Ovary (tissue), 9 donors: Measurements from ENCODE around the gene TBC1D1. TPM values are rescaled to one million over a fixed set of nuclear protein-coding genes. Genes with fewer than 3 reads are reported as not detected.

ENCODE experiments used
- DNase-seq, 5 donors: peaks; one replicate each; pipeline ENCODE4 v3.0.0-alpha.2; 2019 to 2020
- H3K27ac ChIP-seq, 2 donors: fragments of 200-600 bp; one replicate each; pipeline versions ENCODE4 v1.5.1 to v1.8.0; 2019 to 2022
- H3K27me3 ChIP-seq: fragments of 200-600 bp; one replicate; pipeline ENCODE4 v1.8.0; 2022
- H3K36me3 ChIP-seq: fragments of 200-600 bp; sonication (generic); one replicate; pipeline ENCODE4 v1.5.1; 2019
- H3K4me1 ChIP-seq: one replicate; pipeline ENCODE4 v1.8.1; 2013; ENCODE audit warnings: mild to moderate bottlenecking, moderate library complexity; ENCODE audit not compliant: insufficient read depth
- H3K4me3 ChIP-seq: fragments of 200-600 bp; sonication (generic); one replicate; pipeline ENCODE4 v1.5.1; 2017
- H3K9me3 ChIP-seq, 2 donors: fragments of 200-600 bp in 1 of 2; sonication (generic) in 1 of 2; one replicate each; pipeline versions ENCODE4 v1.5.1 to v1.8.1; 2013 to 2019; ENCODE audit warnings: mild to moderate bottlenecking in 1 of 2, moderate library complexity in 1 of 2
- CTCF ChIP-seq, 3 donors: fragments of 450-650 bp in 2 of 3; fragments of 200-600 bp in 1 of 3; IDR thresholded peaks; one replicate each; pipeline versions ENCODE4 v1.5.1 to v1.8.0; 2016 to 2022; ENCODE audit warnings: antibody characterized with exemption in 3 of 3, mild to moderate bottlenecking in 1 of 3
- EP300 ChIP-seq: sonication (generic); formaldehyde crosslinking; IDR thresholded peaks from one replicate; pipeline ENCODE4 v1.6.1; 2017; ENCODE audit warnings: antibody characterized with exemption
- POLR2A ChIP-seq: fragments of 450-650 bp; IDR thresholded peaks from one replicate; pipeline ENCODE4 v1.6.1; 2017; ENCODE audit warnings: antibody characterized with exemption, mild to moderate bottlenecking, moderate library complexity
- WGBS, 3 donors: extraction: QIAGEN DNeasy Blood & Tissue Kit in 1 of 3; methylation state at CpG; one replicate each; pipeline versions ENCODE4 v1.1.5 to v1.1.7; 2013 to 2017; 5-methylcytosine and 5-hydroxymethylcytosine counted together
- intact Hi-C, 4 donors: fragments of 100-400 bp; cut with DNase I; formaldehyde crosslinking; loops; one replicate each; pipeline versions ENCODE4 v1.11.0 to v1.15.1; 2022 to 2023
- polyA plus RNA-seq, 2 donors: library from polyadenylated mRNA; stranded (reverse); fragments of 200-250 nt in 1 of 2; fragments of 350-450 nt in 1 of 2; fragmentation: Illumina TruSeq in 1 of 2; extraction: RNeasy Lipid Tissue Mini Kit (QIAGEN cat#74804) in 1 of 2; gene quantifications; one replicate each; pipeline ENCODE4 v1.2.3, GENCODE V29; 2013 to 2014
- total RNA-seq, 7 donors: library from RNA; depleted of rRNA in 2 of 7; stranded (reverse); fragments of >200 nt in 2 of 7; fragmentation: NEBNext Ultra II Directional in 3 of 7; extraction: Animal tissue kit (Norgen Biotek cat#: 25700) in 3 of 7; gene quantifications; one replicate each; pipeline versions ENCODE4 v1.1.0 to v1.2.4, GENCODE V29; 2016 to 2023
- donor health status: DM: no; HTN: no; CAD: no; lungs with moderate emphysema.
- donor health status: DM: no; HTN: no; CAD: no.
- donor health status: Bipolar disorder and iron deficiency.
- donor health status: DM: yes; HTN: yes; CAD: no.
- donor health status: DM: no; HTN: no; CAD: no.
- donor health status: DM: yes; HTN: yes; CAD: no.

TBC1D1 gene
- total and polyA plus RNA-seq, 9 donors = 39.5 to 104 (median 63.9) TPM

- H3K27ac ChIP-seq = no peak overlapping the region
- DNase-seq = no peak
- H3K4me3 ChIP-seq = no peak overlapping the region
- intact Hi-C loops = no loop called here
- TF ChIP-seq EP300 = no peak
- H3K9me3 ChIP-seq = no peaks in the 10 kb centered on the region
- H3K4me1 ChIP-seq = peaks cover 11% of the 10 kb centered on the region
- H3K36me3 ChIP-seq = no peaks in the 10 kb centered on the region
- WGBS, 3 donors = 94 to 98% (median 96%) methylated on average over 6 of the region's 6 CpGs
- H3K27me3 ChIP-seq = no peaks in the 10 kb centered on the region
Measured at GRCh38 chr4:38122060-38122459, 231.2 kb downstream of the TBC1D1 start.

GRCh38 chr4:38123555-38123954 is 232.7 kb downstream of the TBC1D1 start:
- H3K27me3 ChIP-seq = no peaks in the 10 kb centered on the region
- H3K4me3 ChIP-seq = no peak overlapping the region
- intact Hi-C loops = no loop called here
- no peak for DNase-seq
- H3K36me3 ChIP-seq = no peaks in the 10 kb centered on the region
- peaks cover 11% of the 10 kb centered on the region for H3K4me1 ChIP-seq
- 81 to 88% (median 84%) methylated on average over 5 of the region's 5 CpGs for WGBS, 3 donors
- TF ChIP-seq EP300 = no peak
- no peak for TF ChIP-seq CTCF (IDR thresholded peaks at IDR 0.05)
- TF ChIP-seq POLR2A = no peak
- H3K9me3 ChIP-seq = no peaks in the 10 kb centered on the region
- H3K27ac ChIP-seq = no peak overlapping the region

- H3K9me3 ChIP-seq = no peaks in the 10 kb centered on the region
- peaks cover 12% of the 10 kb centered on the region for H3K4me1 ChIP-seq
- no peak overlapping the region for H3K27ac ChIP-seq
- H3K4me3 ChIP-seq = no peak overlapping the region
- DNase-seq = no peak
- no peak for TF ChIP-seq EP300
- no peak for TF ChIP-seq POLR2A
- no peak for TF ChIP-seq CTCF (IDR thresholded peaks at IDR 0.05)
- no peaks in the 10 kb centered on the region for H3K36me3 ChIP-seq
- intact Hi-C loops = no loop called here
- 76 to 95% (median 93%) methylated on average over 5 of the region's 5 CpGs for WGBS, 3 donors
- H3K27me3 ChIP-seq = no peaks in the 10 kb centered on the region
Measured at GRCh38 chr4:38124961-38125360, 234.1 kb downstream of the TBC1D1 start.

- intact Hi-C loops = no loop called here
- DNase-seq = no peak
- no peak for TF ChIP-seq POLR2A
- TF ChIP-seq EP300 = no peak
- no peak for TF ChIP-seq CTCF (IDR thresholded peaks at IDR 0.05)
Measured at GRCh38 chr4:38125816-38126215, 234.9 kb downstream of the TBC1D1 start.

GRCh38 chr4:38128478-38129459 is 237.9 kb downstream of the TBC1D1 start:
- no peaks in the 10 kb centered on the region for H3K9me3 ChIP-seq
- no peak for DNase-seq
- WGBS, 3 donors = 80 to 86% (median 84%) methylated on average over 7 of the region's 7 CpGs
- no peaks in the 10 kb centered on the region for H3K27me3 ChIP-seq
- peaks cover 13% of the 10 kb centered on the region for H3K4me1 ChIP-seq
- no peak overlapping the region for H3K4me3 ChIP-seq
- TF ChIP-seq POLR2A = no peak
- no peak for TF ChIP-seq CTCF (IDR thresholded peaks at IDR 0.05)
- no peak for TF ChIP-seq EP300
- intact Hi-C loops = no loop called here
- H3K36me3 ChIP-seq = no peaks in the 10 kb centered on the region
- no peak overlapping the region for H3K27ac ChIP-seq

More at GRCh38 chr4:38125816-38126215, 234.9 kb downstream of the TBC1D1 start:
- Histone ChIP-seq H3K9me3 (no peaks in the 10 kb centered on the region), H3K4me1 (peaks cover 8% of the 10 kb centered on the region), H3K4me3 (no peak overlapping the region), H3K27me3 (no peaks in the 10 kb centered on the region), H3K27ac (no peak overlapping the region), H3K36me3 (no peaks in the 10 kb centered on the region)
- 79 to 97% (median 92%) methylated on average over 2 of the region's 2 CpGs for WGBS, 3 donors
